Measurements from ENCODE around the gene SUSD1. TPM values are rescaled to one million over a fixed set of nuclear protein-coding genes. Genes with fewer than 3 reads are reported as not detected.
"Not testable (repeated sequence)": the region's sequence is repeated elsewhere in the genome, so short reads cannot be mapped to it uniquely, and the experiment has no call there.

The SUSD1 gene
- total and polyA plus RNA-seq, 4 experiments from 2014 or later = 3.6 to 8.4 (median 5.8) TPM

GRCh38 chr9:112135706-112136105 is 39.4 kb downstream of the SUSD1 start:
- Mint-ChIP-seq H3K9me3 (no peaks in the 10 kb centered on the region), H3K4me3 (no peak overlapping the region), H3K27me3 (no peaks in the 10 kb centered on the region), H3K27ac (no peak overlapping the region), H3K4me1 (no peaks in the 10 kb centered on the region), H3K36me3 (peaks cover 22 to 47% of the 10 kb centered on the region in 2 donors)
- Histone ChIP-seq H3K4me1 (ENCODE audit: insufficient read depth, low read length) (no peaks in the 10 kb centered on the region), H3K27me3 (ENCODE audit: insufficient read depth, low read length) (no peaks in the 10 kb centered on the region), H3K4me3 (ENCODE audit: low read length in 2 of 2) (no peak overlapping the region), H3K36me3 (ENCODE audit: insufficient read depth, low read length) (no peaks in the 10 kb centered on the region), H3K27ac (ENCODE audit: low read depth, low read length) (no peak overlapping the region), H3K9me3 (ENCODE audit: control insufficient read depth in 1 of 2, low read length in 2 of 2) (no peaks in the 10 kb centered on the region)
- ChIA-PET POLR2A (ENCODE audit: partially characterized antibody) (no interaction called here), CTCF (ENCODE audit: partially characterized antibody) (interaction anchor here (1.2 to 2.3 kb wide), 2 partner anchors 38 to 41 kb away, joined by 3 to 5 read pairs; no protein-coding TSS in a partner anchor)
- intact Hi-C loops (cut with micrococcal nuclease) = no loop called here
- no peak for DNase-seq

GRCh38 chr9:112133806-112134205 is 41.3 kb downstream of the SUSD1 start:
- intact Hi-C loops (cut with micrococcal nuclease); H3K36me3 ChIP-seq (ENCODE audit: insufficient read depth, low read length); H3K4me1 Mint-ChIP-seq; H3K9me3 Mint-ChIP-seq; H3K4me3 ChIP-seq (ENCODE audit: low read length in 2 of 2); H3K27me3 Mint-ChIP-seq; POLR2A ChIA-PET (ENCODE audit: partially characterized antibody); H3K9me3 ChIP-seq (ENCODE audit: control insufficient read depth in 1 of 2, low read length in 2 of 2); H3K4me3 Mint-ChIP-seq; H3K27me3 ChIP-seq (ENCODE audit: insufficient read depth, low read length); H3K4me1 ChIP-seq (ENCODE audit: insufficient read depth, low read length); H3K27ac ChIP-seq (ENCODE audit: low read depth, low read length); H3K27ac Mint-ChIP-seq; DNase-seq; CTCF ChIA-PET (ENCODE audit: partially characterized antibody): not testable (repeated sequence)
- H3K36me3 Mint-ChIP-seq = peaks cover 22 to 54% of the 10 kb centered on the region in 2 donors

DNA sequence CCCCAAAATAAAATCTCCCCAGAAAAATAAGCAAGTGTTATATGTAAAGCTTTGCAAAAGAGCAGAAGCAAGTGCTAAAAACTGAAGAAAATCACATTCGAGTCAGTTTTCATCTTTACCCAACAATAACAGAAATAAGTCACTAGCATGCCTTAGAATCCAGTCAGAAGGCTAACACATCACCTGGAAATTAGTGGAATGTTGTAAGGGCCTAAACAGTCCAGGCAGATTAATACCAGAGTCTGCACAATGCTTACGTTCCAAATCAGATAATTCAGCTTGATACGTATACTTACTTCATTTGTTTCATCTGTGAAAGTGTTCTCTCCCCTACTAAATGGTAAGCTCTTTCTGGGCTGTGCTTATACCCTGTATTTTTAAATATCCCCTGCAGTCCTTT is 42.7 kb downstream of the SUSD1 start:
- no peak overlapping the region for H3K27ac Mint-ChIP-seq
- intact Hi-C loops (cut with micrococcal nuclease) = no loop called here
- H3K27ac ChIP-seq (ENCODE audit: low read depth, low read length) = no peak overlapping the region
- no peaks in the 10 kb centered on the region for H3K4me1 Mint-ChIP-seq
- no peak overlapping the region for H3K4me3 Mint-ChIP-seq
- H3K27me3 Mint-ChIP-seq = no peaks in the 10 kb centered on the region
- H3K4me3 ChIP-seq (ENCODE audit: low read length in 2 of 2) = no peak overlapping the region
- H3K36me3 Mint-ChIP-seq = peaks cover 22 to 58% of the 10 kb centered on the region in 2 donors
- no peaks in the 10 kb centered on the region for H3K4me1 ChIP-seq (ENCODE audit: insufficient read depth, low read length)
- H3K9me3 ChIP-seq (ENCODE audit: control insufficient read depth in 1 of 2, low read length in 2 of 2) = no peaks in the 10 kb centered on the region
- DNase-seq = no peak
- POLR2A ChIA-PET (ENCODE audit: partially characterized antibody) = no interaction called here
- H3K36me3 ChIP-seq (ENCODE audit: insufficient read depth, low read length) = no peaks in the 10 kb centered on the region
- no peaks in the 10 kb centered on the region for H3K9me3 Mint-ChIP-seq
- CTCF ChIA-PET (ENCODE audit: partially characterized antibody) = interaction anchor here (0.6 kb wide), 1 partner anchor 20 kb away, joined by 3 read pairs; no protein-coding TSS in a partner anchor
- H3K27me3 ChIP-seq (ENCODE audit: insufficient read depth, low read length) = no peaks in the 10 kb centered on the region

- intact Hi-C loops (cut with micrococcal nuclease) = no loop called here
- peaks cover 0 to 1% (median 0%) of the 10 kb centered on the region in 8 donors for H3K9me3 Mint-ChIP-seq
- H3K4me1 Mint-ChIP-seq = no peaks in the 10 kb centered on the region
- no peak for DNase-seq
- no peak overlapping the region for H3K27ac Mint-ChIP-seq
- ChIA-PET CTCF (ENCODE audit: partially characterized antibody) (interaction anchor here (1.2 kb wide), 2 partner anchors 17 to 34 kb away, joined by 3 to 9 read pairs; no protein-coding TSS in a partner anchor), POLR2A (ENCODE audit: partially characterized antibody) (interaction anchor here (0.7 kb wide), 1 partner anchor 142 kb away, joined by 3 read pairs; no protein-coding TSS in a partner anchor)
- Histone ChIP-seq H3K27ac (ENCODE audit: low read depth, low read length) (no peak overlapping the region), H3K4me3 (ENCODE audit: low read length in 2 of 2) (no peak overlapping the region), H3K36me3 (ENCODE audit: insufficient read depth, low read length) (no peaks in the 10 kb centered on the region), H3K4me1 (ENCODE audit: insufficient read depth, low read length) (no peaks in the 10 kb centered on the region), H3K9me3 (ENCODE audit: control insufficient read depth in 1 of 2, low read length in 2 of 2) (no peaks in the 10 kb centered on the region), H3K27me3 (ENCODE audit: insufficient read depth, low read length) (no peaks in the 10 kb centered on the region)
- H3K27me3 Mint-ChIP-seq = no peaks in the 10 kb centered on the region
- peaks cover 18 to 52% of the 10 kb centered on the region in 2 donors for H3K36me3 Mint-ChIP-seq
- no peak overlapping the region for H3K4me3 Mint-ChIP-seq
Measured at GRCh38 chr9:112130997-112131396, 44.1 kb downstream of the SUSD1 start.

GRCh38 chr9:112130347-112130746 is 44.8 kb downstream of the SUSD1 start:
- H3K4me1 ChIP-seq (ENCODE audit: insufficient read depth, low read length) = no peaks in the 10 kb centered on the region
- H3K4me3 ChIP-seq (ENCODE audit: low read length in 2 of 2) = no peak overlapping the region
- H3K27me3 ChIP-seq (ENCODE audit: insufficient read depth, low read length) = no peaks in the 10 kb centered on the region
- Mint-ChIP-seq H3K36me3 (peaks cover 18 to 50% of the 10 kb centered on the region in 2 donors), H3K9me3 (peaks cover 0 to 2% (median 0%) of the 10 kb centered on the region in 8 donors), H3K27me3 (no peaks in the 10 kb centered on the region), H3K27ac (no peak overlapping the region), H3K4me3 (no peak overlapping the region), H3K4me1 (no peaks in the 10 kb centered on the region)
- ChIA-PET CTCF (ENCODE audit: partially characterized antibody) (no interaction called here), POLR2A (ENCODE audit: partially characterized antibody) (no interaction called here)
- DNase-seq = no peak
- no peaks in the 10 kb centered on the region for H3K36me3 ChIP-seq (ENCODE audit: insufficient read depth, low read length)
- no peak overlapping the region for H3K27ac ChIP-seq (ENCODE audit: low read depth, low read length)
- no peaks in the 10 kb centered on the region for H3K9me3 ChIP-seq (ENCODE audit: control insufficient read depth in 1 of 2, low read length in 2 of 2)
- intact Hi-C loops (cut with micrococcal nuclease) = no loop called here

DNA sequence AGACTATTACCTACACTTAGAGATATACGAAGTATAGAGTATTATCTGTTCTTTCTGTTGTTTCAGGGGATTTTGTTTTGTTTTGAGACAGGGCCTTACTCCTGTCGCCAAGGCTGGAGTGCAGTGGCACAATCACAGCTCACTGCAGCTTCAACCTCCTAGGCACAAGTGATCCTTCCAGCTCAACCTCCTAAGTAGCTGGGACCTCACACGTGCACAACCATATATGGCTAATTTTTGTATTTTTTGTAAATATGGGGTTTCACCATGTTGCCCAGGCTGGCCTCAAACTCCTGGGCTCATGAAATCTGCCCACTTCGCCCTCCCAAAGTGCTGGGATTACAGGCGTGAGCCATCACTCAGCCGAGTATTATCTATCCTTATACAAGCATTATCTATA is 45.9 kb downstream of the SUSD1 start:
- H3K36me3 ChIP-seq (ENCODE audit: insufficient read depth, low read length) = no peaks in the 10 kb centered on the region
- H3K27me3 ChIP-seq (ENCODE audit: insufficient read depth, low read length) = no peaks in the 10 kb centered on the region
- Mint-ChIP-seq H3K4me1 (no peaks in the 10 kb centered on the region), H3K4me3 (no peak overlapping the region), H3K9me3 (peaks cover 0 to 2% (median 0%) of the 10 kb centered on the region in 8 donors), H3K36me3 (peaks cover 17 to 44% of the 10 kb centered on the region in 2 donors), H3K27me3 (no peaks in the 10 kb centered on the region), H3K27ac (no peak overlapping the region)
- DNase-seq = no peak
- intact Hi-C loops (cut with micrococcal nuclease) = no loop called here
- no peaks in the 10 kb centered on the region for H3K4me1 ChIP-seq (ENCODE audit: insufficient read depth, low read length)
- ChIA-PET CTCF (ENCODE audit: partially characterized antibody) (interaction anchor here (1.3 kb wide), 1 partner anchor 29 kb away, joined by 3 read pairs; no protein-coding TSS in a partner anchor), POLR2A (ENCODE audit: partially characterized antibody) (no interaction called here)
- H3K9me3 ChIP-seq (ENCODE audit: control insufficient read depth in 1 of 2, low read length in 2 of 2) = no peaks in the 10 kb centered on the region
- no peak overlapping the region for H3K4me3 ChIP-seq (ENCODE audit: low read length in 2 of 2)
- no peak overlapping the region for H3K27ac ChIP-seq (ENCODE audit: low read depth, low read length)

DNA sequence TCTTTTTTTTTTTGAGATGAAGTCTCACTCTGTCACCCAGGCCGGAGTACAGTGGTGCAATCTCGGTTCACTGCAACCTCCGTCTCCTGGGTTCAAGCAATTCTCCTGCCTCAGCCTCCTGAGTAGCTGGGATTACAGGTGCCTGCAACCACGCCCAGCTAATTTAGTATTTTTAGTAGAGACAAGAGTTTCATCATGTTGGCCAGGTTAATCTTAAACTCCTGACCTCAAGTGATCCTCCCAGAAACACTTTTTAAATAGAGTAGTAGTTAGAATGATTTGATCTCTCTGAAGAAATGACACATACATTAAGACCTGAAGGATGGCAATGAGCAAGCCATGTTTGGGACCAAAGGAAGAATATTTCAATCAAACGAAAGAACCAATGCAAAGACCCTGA is 46.7 kb downstream of the SUSD1 start:
- H3K4me3 ChIP-seq (ENCODE audit: low read length in 2 of 2); H3K27me3 Mint-ChIP-seq; H3K36me3 ChIP-seq (ENCODE audit: insufficient read depth, low read length); intact Hi-C loops (cut with micrococcal nuclease); H3K27ac Mint-ChIP-seq; H3K9me3 Mint-ChIP-seq; H3K27me3 ChIP-seq (ENCODE audit: insufficient read depth, low read length); H3K4me1 ChIP-seq (ENCODE audit: insufficient read depth, low read length); H3K4me3 Mint-ChIP-seq; DNase-seq; H3K9me3 ChIP-seq (ENCODE audit: control insufficient read depth in 1 of 2, low read length in 2 of 2); POLR2A ChIA-PET (ENCODE audit: partially characterized antibody); H3K4me1 Mint-ChIP-seq; H3K27ac ChIP-seq (ENCODE audit: low read depth, low read length): not testable (repeated sequence)
- peaks cover 13 to 36% of the 10 kb centered on the region in 2 donors for H3K36me3 Mint-ChIP-seq
- CTCF ChIA-PET (ENCODE audit: partially characterized antibody) = interaction anchor here (1.1 to 1.3 kb wide), 2 partner anchors 15 to 28 kb away, joined by 3 read pairs; no protein-coding TSS in a partner anchor

Data from CD4-positive, alpha-beta memory T cell (primary cell).